HepG2 (cell line): Measurements from ENCODE around the gene ZBTB8B. TPM values are rescaled to one million over a fixed set of nuclear protein-coding genes. Genes with fewer than 3 reads are reported as not detected.
A peak's percentile ranks its signal among the peaks of the same experiment; 100 is the strongest.

Experiments used
- ASH2L ChIP-seq: fragments of 300-600, 200-600 bp; sonication (generic); IDR thresholded peaks from 2 replicates; pipeline ENCODE4 v1.7.0; 2017; ENCODE audit warnings: low read depth, mild to moderate bottlenecking, moderate library complexity, mixed read lengths, low read length; ENCODE audit not compliant: insufficient read length
- CEBPZ ChIP-seq: IDR thresholded peaks from 2 replicates; pipeline ENCODE4 v1.6.1; 2012; ENCODE audit warnings: low read length, improper control_type of control experiment
- CREB1 ChIP-seq, 2 experiments: fragments of 450-650 bp in 1 of 2; IDR thresholded peaks; 2 replicates each; pipeline ENCODE4 v1.6.1; 2016 to 2017; ENCODE audit warnings: control low read depth in 1 of 2, mild to moderate bottlenecking in 1 of 2, missing compliant biosample characterization in 1 of 2, missing genetic modification characterization in 1 of 2
- FOXA1 ChIP-seq, 2 experiments: fragments of 450-650 bp in 1 of 2; sonication (generic) in 1 of 2; formaldehyde crosslinking in 1 of 2; IDR thresholded peaks; 2 replicates each; pipeline versions ENCODE4 v1.4.0 to v1.6.1; 2016 to 2020; ENCODE audit warnings: missing genetic modification reagents in 1 of 2
- GATAD2A ChIP-seq: IDR thresholded peaks from 2 replicates; pipeline ENCODE4 v1.6.1; 2016
- HDAC2 ChIP-seq: sonication (generic); formaldehyde crosslinking; IDR thresholded peaks from 2 replicates; pipeline ENCODE4 v1.4.0; 2020; ENCODE audit warnings: missing genetic modification reagents
- HMGXB4 ChIP-seq, 2 experiments: sonication (generic) in 1 of 2; formaldehyde crosslinking in 1 of 2; IDR thresholded peaks; 2 replicates each; pipeline versions ENCODE4 v1.4.0 to v1.6.1; 2018 to 2020; ENCODE audit warnings: missing genetic modification reagents in 2 of 2, borderline replicate concordance in 1 of 2, low read depth in 1 of 2, mild to moderate bottlenecking in 1 of 2, missing biosample characterization in 1 of 2
- MAX ChIP-seq: IDR thresholded peaks from 2 replicates; pipeline ENCODE4 v1.6.1; 2012; ENCODE audit warnings: inconsistent platforms
- NR2F1 ChIP-seq, 2 experiments: fragments of 450-650 bp in 1 of 2; formaldehyde crosslinking in 1 of 2; IDR thresholded peaks; 2 replicates each; pipeline versions ENCODE4 v1.5.0 to v1.6.1; 2016 to 2020; ENCODE audit warnings: mild to moderate bottlenecking in 1 of 2, missing compliant biosample characterization in 1 of 2, missing genetic modification reagents in 1 of 2, moderate library complexity in 1 of 2
- PCBP2 ChIP-seq: fragments of 200-400 bp; formaldehyde crosslinking; optimal IDR thresholded peaks from 2 replicates; pipeline ENCODE3; 2018; ENCODE audit warnings: low read length, low read depth; ENCODE audit not compliant: poor library complexity, severe bottlenecking
- POLR2A ChIP-seq, 2 experiments: IDR thresholded peaks; 2 replicates each; pipeline ENCODE4 v1.6.1; 2011; ENCODE audit warnings: low read depth in 2 of 2, low read length in 2 of 2, mild to moderate bottlenecking in 1 of 2, moderate library complexity in 1 of 2; ENCODE audit not compliant: insufficient read depth in 1 of 2
- RARA ChIP-seq: IDR thresholded peaks from 2 replicates; pipeline ENCODE4 v1.6.1; 2016; ENCODE audit warnings: missing genetic modification reagents, missing compliant biosample characterization
- SRSF4 ChIP-seq: fragments of 200-400 bp; formaldehyde crosslinking; IDR thresholded peaks from one replicate; pipeline ENCODE4 v1.6.1; 2018; ENCODE audit warnings: mild to moderate bottlenecking, low read depth, low read length, moderate library complexity; ENCODE audit not compliant: poor library complexity, severe bottlenecking
- ZBTB20 ChIP-seq: sonication (generic); formaldehyde crosslinking; IDR thresholded peaks from 2 replicates; pipeline ENCODE4 v1.8.1; 2023; ENCODE audit warnings: missing genetic modification reagents, low read depth, mild to moderate bottlenecking, borderline replicate concordance
- ZBTB8A ChIP-seq: sonication (generic); formaldehyde crosslinking; IDR thresholded peaks from 2 replicates; pipeline ENCODE4 v1.4.0; 2020; ENCODE audit warnings: mild to moderate bottlenecking, low read depth, missing genetic modification reagents, borderline replicate concordance
- ZNF256 ChIP-seq: sonication (generic); formaldehyde crosslinking; conservative IDR thresholded peaks from 2 replicates; pipeline ENCODE4 v1.4.0; 2020; ENCODE audit warnings: missing genetic modification reagents
- ZNF652 ChIP-seq: IDR thresholded peaks from 2 replicates; pipeline ENCODE4 v1.6.1; 2016; ENCODE audit warnings: low read depth, borderline replicate concordance
- ZUFSP ChIP-seq: sonication (generic); formaldehyde crosslinking; IDR thresholded peaks from 2 replicates; pipeline ENCODE4 v1.9.0; 2021; ENCODE audit warnings: missing genetic modification reagents, mild to moderate bottlenecking, borderline replicate concordance
- polyA plus RNA-seq, 8 experiments: library from polyadenylated mRNA; depleted of rRNA in 3 of 8; stranded (reverse) in 7 of 8; unstranded in 1 of 8; fragments of >200 nt; fragmentation: Illumina TruSeq in 4 of 8; extraction: Trizol in 4 of 8; gene quantifications; 2 replicates each; pipeline versions ENCODE4 v1.2.1 to v1.2.3, GENCODE V29; 2011 to 2016; ENCODE audit warnings: low read depth in 4 of 8, missing spikeins in 1 of 8, mixed read lengths in 1 of 8; ENCODE audit not compliant: insufficient read depth in 1 of 8
- total RNA-seq, 5 experiments: library from RNA; depleted of rRNA; stranded (reverse); fragments of >200 nt; fragmentation: Illumina TruSeq; extraction: Trizol; gene quantifications; 2 replicates each; pipeline ENCODE4 v1.2.3, GENCODE V29; 2016; ENCODE audit warnings: low read depth in 1 of 5
- TF ChIP-seq, protein P1 (sequence below): sonication (generic); formaldehyde crosslinking; IDR thresholded peaks from 2 replicates; pipeline ENCODE4 v1.4.0; 2020; ENCODE audit warnings: missing genetic modification reagents

Gene ZBTB8B
- total and polyA plus RNA-seq, 2 of the 13 experiments (the other 11 are each of a cell fraction or from before 2014, with no cell fraction given), result under 0.01 to 0.02 TPM

GRCh38 chr1:32448773-32449456 lies 16.0 kb upstream of the ZBTB8B start (continued):
- TF ChIP-seq CEBPZ (no peak), ZBTB8A (CRISPR knock-in tag) (no peak), NR2F1 (CRISPR knock-in tag; IDR thresholded peaks at IDR 0.05) (peak in 1 of 2 experiments; percentile 39; a peak in 1 of 4 replicates), ZBTB20 (CRISPR knock-in tag) (no peak), CREB1 (IDR thresholded peaks at IDR 0.05) (peak; percentile 84), CREB1 (CRISPR knock-in tag; IDR thresholded peaks at IDR 0.05) (peak; percentile 71), HMGXB4 (CRISPR knock-in tag; IDR thresholded peaks at IDR 0.05; ENCODE audit: borderline replicate concordance in 1 of 2, low read depth in 1 of 2) (peak in 1 of 2 experiments; percentile 41; a peak in 2 of 4 replicates), SRSF4 (no peak), POLR2A (IDR thresholded peaks at IDR 0.05; ENCODE audit: insufficient read depth in 1 of 2, low read depth in 2 of 2, low read length in 2 of 2) (peak; percentile 53 to 65; a peak in 3 of 4 replicates), ASH2L (peak; percentile 32), ZNF256 (no peak), ZUFSP (no peak), HDAC2 (no peak), GATAD2A (CRISPR knock-in tag) (peak; percentile 32; the same call in 1 of the 2 replicates), FOXA1 (IDR thresholded peaks at IDR 0.05) (no peak), FOXA1 (CRISPR knock-in tag; IDR thresholded peaks at IDR 0.05) (0 out of 2 replicates have a peak, but pooled peaks have one; percentile 12), ZNF652 (no peak), PCBP2 (no peak), RARA (CRISPR knock-in tag) (peak; percentile 2; the same call in 1 of the 2 replicates), MAX (0 out of 2 replicates have a peak, but pooled peaks have one; percentile 39)
- TF ChIP-seq, protein P1, sequence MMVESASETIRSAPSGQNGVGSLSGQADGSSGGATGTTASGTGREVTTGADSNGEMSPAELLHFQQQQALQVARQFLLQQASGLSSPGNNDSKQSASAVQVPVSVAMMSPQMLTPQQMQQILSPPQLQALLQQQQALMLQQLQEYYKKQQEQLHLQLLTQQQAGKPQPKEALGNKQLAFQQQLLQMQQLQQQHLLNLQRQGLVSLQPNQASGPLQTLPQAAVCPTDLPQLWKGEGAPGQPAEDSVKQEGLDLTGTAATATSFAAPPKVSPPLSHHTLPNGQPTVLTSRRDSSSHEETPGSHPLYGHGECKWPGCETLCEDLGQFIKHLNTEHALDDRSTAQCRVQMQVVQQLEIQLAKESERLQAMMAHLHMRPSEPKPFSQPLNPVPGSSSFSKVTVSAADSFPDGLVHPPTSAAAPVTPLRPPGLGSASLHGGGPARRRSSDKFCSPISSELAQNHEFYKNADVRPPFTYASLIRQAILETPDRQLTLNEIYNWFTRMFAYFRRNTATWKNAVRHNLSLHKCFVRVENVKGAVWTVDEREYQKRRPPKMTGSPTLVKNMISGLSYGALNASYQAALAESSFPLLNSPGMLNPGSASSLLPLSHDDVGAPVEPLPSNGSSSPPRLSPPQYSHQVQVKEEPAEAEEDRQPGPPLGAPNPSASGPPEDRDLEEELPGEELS (CRISPR knock-in tag), result peak; percentile 46; the same call in 1 of the 2 replicates
